HCT116 (cell line): Measurements from ENCODE around the gene ZNHIT3. TPM values are rescaled to one million over a fixed set of nuclear protein-coding genes. Genes with fewer than 3 reads are reported as not detected.
"Not testable (repeated sequence)": the region's sequence is repeated elsewhere in the genome, so short reads cannot be mapped to it uniquely, and the experiment has no call there.

Source experiments
- ATAC-seq: fragments of 200-7000 bp; cut with Tn5 transposase; 2 replicates; pipeline ENCODE4 v1.9.1; 2020; ENCODE audit warnings: mild to moderate bottlenecking, moderate library complexity
- BruUV-seq: library from RNA; stranded (reverse); fragments of 400-500 nt; replicated peaks from 2 replicates; lab custom pipeline; 2021; lab: Mats Ljungman, UMichigan
- CTCF ChIA-PET: fragments of 300-600 bp; sonication (Branson Sonifier 250); formaldehyde crosslinking; loops from one replicate; lab custom pipeline; 2021; ENCODE audit warnings: antibody characterized with exemption; lab: Charles Lee
- POLR2A ChIA-PET: fragments of 300-600, 350-600 bp; sonication (Branson Sonifier 250); formaldehyde crosslinking; loops from one replicate; lab custom pipeline; 2021; ENCODE audit warnings: antibody characterized with exemption; lab: Charles Lee
- RAD21 ChIA-PET, 2 experiments: fragments of 300-600 bp; sonication (Branson Sonifier 250); formaldehyde crosslinking; loops; one replicate each; lab custom pipeline; 2023; ENCODE audit warnings: low total read pairs in 2 of 2; ENCODE audit not compliant: uncharacterized antibody in 2 of 2, unreplicated experiment in 2 of 2, low non-redundant PET in 1 of 2; lab: Charles Lee
- DNase-seq: peaks from one replicate; pipeline ENCODE4 v3.0.0-alpha.2; 2010; ENCODE audit warnings: low read depth, low spot score
- H2AFZ ChIP-seq: fragments of 200-600 bp; shearing (Covaris generic), sonication (generic); 2 replicates; pipeline ENCODE4 v1.6.1; 2017; ENCODE audit warnings: low read depth, mixed run types, mixed read lengths, antibody characterized with exemption, low read length; ENCODE audit not compliant: poor library complexity, severe bottlenecking
- H3K27ac ChIP-seq: 2 replicates; pipeline ENCODE4 v1.5.1; 2012; ENCODE audit warnings: low read depth, low read length
- H3K27me3 ChIP-seq: fragments of 200-600 bp; sonication (generic); 2 replicates; pipeline ENCODE4 v1.6.1; 2016; ENCODE audit warnings: mixed run types, low read length, mixed read lengths; ENCODE audit not compliant: insufficient read depth
- H3K36me3 ChIP-seq, 2 experiments: fragments of 200-500 bp in 1 of 2; fragments of 200-600 bp in 1 of 2; sonication (Bioruptor generic) in 1 of 2; sonication (generic) in 1 of 2; 2 replicates each; pipeline versions ENCODE4 v1.5.1 to v1.6.1; 2014 to 2016; ENCODE audit warnings: low read length in 2 of 2, inconsistent platforms in 1 of 2, mixed read lengths in 1 of 2, mixed run types in 1 of 2; ENCODE audit not compliant: insufficient read depth in 2 of 2, control insufficient read depth in 1 of 2
- H3K4me1 ChIP-seq, 2 experiments: fragments of 200-600 bp in 1 of 2; sonication (generic) in 1 of 2; 2 replicates each; pipeline versions ENCODE4 v1.5.1 to v1.6.1; 2012 to 2017; ENCODE audit warnings: low read length in 2 of 2, inconsistent platforms in 1 of 2, mild to moderate bottlenecking in 1 of 2, mixed read lengths in 1 of 2, mixed run types in 1 of 2, moderate library complexity in 1 of 2; ENCODE audit not compliant: insufficient read depth in 2 of 2, control insufficient read depth in 1 of 2
- H3K4me2 ChIP-seq: fragments of 200-600 bp; sonication (generic); 2 replicates; pipeline ENCODE4 v1.6.1; 2017; ENCODE audit warnings: mixed run types, low read length, mixed read lengths
- H3K4me3 ChIP-seq, 2 experiments: fragments of 200-600 bp in 1 of 2; sonication (generic) in 1 of 2; replicated peaks in 1 of 2; 2 replicates each; pipeline ENCODE4 v1.5.1; 2011 to 2016; ENCODE audit warnings: low read length in 2 of 2, control low read depth in 1 of 2, low read depth in 1 of 2, mild to moderate bottlenecking in 1 of 2, mixed read lengths in 1 of 2, mixed run types in 1 of 2
- H3K79me2 ChIP-seq: fragments of 200-600 bp; sonication (generic); 2 replicates; pipeline ENCODE4 v1.6.1; 2017; ENCODE audit warnings: mild to moderate bottlenecking, mixed run types, low read length, moderate library complexity, mixed read lengths; ENCODE audit not compliant: insufficient read depth
- H3K9ac ChIP-seq: fragments of 200-600 bp; sonication (generic); 2 replicates; pipeline ENCODE4 v1.6.1; 2016; ENCODE audit warnings: low read length, mixed read lengths
- H3K9me2 ChIP-seq: fragments of 200-600 bp; sonication (generic), shearing (Covaris generic); 2 replicates; pipeline ENCODE4 v1.6.1; 2017; ENCODE audit warnings: mixed run types, mild to moderate bottlenecking, moderate library complexity; ENCODE audit not compliant: insufficient read depth
- H3K9me3 ChIP-seq, 2 experiments: fragments of 200-500 bp in 1 of 2; fragments of 200-600 bp in 1 of 2; sonication (Bioruptor generic) in 1 of 2; sonication (generic) in 1 of 2; 2 replicates each; pipeline ENCODE4 v1.6.1; 2014 to 2017; ENCODE audit warnings: low read length in 2 of 2, mixed read lengths in 2 of 2, inconsistent platforms in 1 of 2, low read depth in 1 of 2, mild to moderate bottlenecking in 1 of 2, mixed run types in 1 of 2, moderate library complexity in 1 of 2; ENCODE audit not compliant: control insufficient read depth in 1 of 2, insufficient read depth in 1 of 2
- H4K20me1 ChIP-seq: fragments of 200-600 bp; sonication (generic), shearing (Covaris generic); 2 replicates; pipeline ENCODE4 v1.6.1; 2017; ENCODE audit warnings: mixed run types, mild to moderate bottlenecking, moderate library complexity; ENCODE audit not compliant: insufficient read depth
- ELF1 ChIP-seq: IDR thresholded peaks from 2 replicates; pipeline ENCODE4 v1.6.1; 2012; ENCODE audit warnings: low read depth, borderline replicate concordance
- EZH2 ChIP-seq: fragments of 200-600 bp; sonication (generic); IDR thresholded peaks from 2 replicates; pipeline ENCODE4 v1.6.1; 2017; ENCODE audit warnings: antibody characterized with exemption, mixed run types
- EZH2phosphoT487 ChIP-seq: fragments of 200-600 bp; IDR thresholded peaks from 2 replicates; pipeline ENCODE4 v1.6.1; 2018; ENCODE audit warnings: antibody characterized with exemption, borderline replicate concordance
- FOSL1 ChIP-seq: IDR thresholded peaks from 2 replicates; pipeline ENCODE4 v1.6.1; 2012; ENCODE audit warnings: low read depth
- JUND ChIP-seq: IDR thresholded peaks from 2 replicates; pipeline ENCODE4 v1.6.1; 2012
- POLR2A ChIP-seq: IDR thresholded peaks from 2 replicates; pipeline ENCODE4 v1.7.0; 2011; ENCODE audit warnings: borderline replicate concordance; ENCODE audit not compliant: insufficient read depth, insufficient read length; ENCODE audit errors: extremely low read depth
- POLR2AphosphoS5 ChIP-seq: IDR thresholded peaks from 2 replicates; pipeline ENCODE4 v1.6.1; 2011; ENCODE audit warnings: mild to moderate bottlenecking, low read depth, low read length, moderate library complexity
- RAD21 ChIP-seq: IDR thresholded peaks from 2 replicates; pipeline ENCODE4 v1.6.1; 2012; ENCODE audit warnings: low read depth, mild to moderate bottlenecking
- SP1 ChIP-seq: IDR thresholded peaks from 2 replicates; pipeline ENCODE4 v1.6.1; 2012; ENCODE audit warnings: low read depth
- YY1 ChIP-seq: IDR thresholded peaks from 2 replicates; pipeline ENCODE4 v1.6.1; 2011; ENCODE audit warnings: low read length, low read depth, moderate library complexity, mild to moderate bottlenecking; ENCODE audit not compliant: insufficient replicate concordance; ENCODE audit errors: extremely low read depth
- ZFX ChIP-seq: fragments of 450-650 bp; IDR thresholded peaks from 2 replicates; pipeline ENCODE4 v1.6.1; 2017
- ZNF274 ChIP-seq: fragments of 200-500 bp; sonication (Bioruptor generic); IDR thresholded peaks from 2 replicates; pipeline ENCODE4 v1.6.1; 2014; ENCODE audit warnings: mild to moderate bottlenecking, low read depth, low read length, inconsistent platforms
- intact Hi-C: fragments of 100-400 bp; cut with micrococcal nuclease; formaldehyde crosslinking; loops from 2 replicates; pipeline ENCODE4 v1.10.0; 2022
- total RNA-seq: library from RNA; stranded (reverse); gene quantifications from one replicate; pipeline ENCODE4 v1.2.1, GENCODE V29; 2021; ENCODE audit not compliant: unreplicated experiment
- TF ChIP-seq, protein P1 (sequence below): IDR thresholded peaks from 2 replicates; pipeline ENCODE4 v1.6.1; 2012
- TF ChIP-seq, protein P2 (sequence below), 3 experiments: fragments of 200-600 bp in 1 of 3; sonication (generic) in 1 of 3; IDR thresholded peaks in 2 of 3; conservative IDR thresholded peaks in 1 of 3; 2 replicates each; pipeline ENCODE4 v1.5.1; 2012 to 2017; ENCODE audit warnings: low read depth in 2 of 3, low read length in 2 of 3, antibody characterized with exemption in 1 of 3, borderline replicate concordance in 1 of 3, control low read depth in 1 of 3, mild to moderate bottlenecking in 1 of 3, mixed read lengths in 1 of 3, mixed run types in 1 of 3, moderate library complexity in 1 of 3; ENCODE audit not compliant: insufficient read depth in 1 of 3

ZNHIT3 gene
- total RNA-seq, 1 experiment from 2014 or later: 33.9 TPM

DNA sequence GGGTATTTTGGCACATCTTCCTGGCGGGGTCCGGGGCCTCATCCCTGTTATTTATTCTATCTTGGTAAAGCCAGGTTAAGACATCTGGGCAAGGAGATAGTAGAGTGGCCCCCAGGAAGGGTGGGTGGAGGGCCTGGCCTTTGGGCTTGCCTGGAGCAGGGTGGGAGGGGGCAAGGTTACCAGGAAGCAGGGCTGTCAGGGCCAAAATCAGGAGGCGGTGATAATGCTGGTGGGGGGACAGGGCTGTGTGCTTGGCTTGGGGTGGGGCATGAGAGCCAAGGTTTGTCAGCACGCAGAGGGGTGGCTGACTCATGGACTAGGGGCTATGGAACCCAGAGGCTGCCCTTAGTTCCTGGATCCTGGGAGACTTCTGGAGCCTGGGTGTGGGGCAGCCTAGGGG lies 44.7 kb upstream of the ZNHIT3 start:
- H3K4me3 ChIP-seq, H3K9me3 ChIP-seq, H3K27ac ChIP-seq, H3K27me3 ChIP-seq, BruUV-seq, H3K36me3 ChIP-seq, POLR2A ChIA-PET, H3K9me2 ChIP-seq, intact Hi-C loops, H2AFZ ChIP-seq, DNase-seq, ATAC-seq, H3K4me2 ChIP-seq, H4K20me1 ChIP-seq, H3K4me1 ChIP-seq, H3K79me2 ChIP-seq, RAD21 ChIA-PET, CTCF ChIA-PET, H3K9ac ChIP-seq: not testable (repeated sequence)

GRCh38 chr17:36443777-36444176 lies 42.7 kb upstream of the ZNHIT3 start:
- Histone ChIP-seq H3K4me1 (no peaks in the 10 kb centered on the region), H3K79me2 (no peaks in the 10 kb centered on the region), H3K36me3 (no peaks in the 10 kb centered on the region), H4K20me1 (no peaks in the 10 kb centered on the region), H3K27me3 (no peaks in the 10 kb centered on the region), H3K4me2 (no peak overlapping the region), H3K4me3 (no peak overlapping the region), H2AFZ (no peak overlapping the region), H3K9ac (no peak overlapping the region), H3K9me2 (no peaks in the 10 kb centered on the region), H3K9me3 (no peaks in the 10 kb centered on the region), H3K27ac (no peak overlapping the region)
- BruUV-seq: no TSS peak
- DNase-seq: no peak
- CTCF ChIA-PET: no interaction called here
- TF ChIP-seq ZFX (no peak), FOSL1 (no peak), POLR2A (no peak), ZNF274 (no peak), RAD21 (no peak), ELF1 (no peak), EZH2phosphoT487 (no peak), JUND (no peak), SP1 (no peak), YY1 (no peak), POLR2AphosphoS5 (no peak), EZH2 (no peak)
- TF ChIP-seq, protein P1, sequence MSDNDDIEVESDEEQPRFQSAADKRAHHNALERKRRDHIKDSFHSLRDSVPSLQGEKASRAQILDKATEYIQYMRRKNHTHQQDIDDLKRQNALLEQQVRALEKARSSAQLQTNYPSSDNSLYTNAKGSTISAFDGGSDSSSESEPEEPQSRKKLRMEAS: no peak
- TF ChIP-seq, protein P2, sequence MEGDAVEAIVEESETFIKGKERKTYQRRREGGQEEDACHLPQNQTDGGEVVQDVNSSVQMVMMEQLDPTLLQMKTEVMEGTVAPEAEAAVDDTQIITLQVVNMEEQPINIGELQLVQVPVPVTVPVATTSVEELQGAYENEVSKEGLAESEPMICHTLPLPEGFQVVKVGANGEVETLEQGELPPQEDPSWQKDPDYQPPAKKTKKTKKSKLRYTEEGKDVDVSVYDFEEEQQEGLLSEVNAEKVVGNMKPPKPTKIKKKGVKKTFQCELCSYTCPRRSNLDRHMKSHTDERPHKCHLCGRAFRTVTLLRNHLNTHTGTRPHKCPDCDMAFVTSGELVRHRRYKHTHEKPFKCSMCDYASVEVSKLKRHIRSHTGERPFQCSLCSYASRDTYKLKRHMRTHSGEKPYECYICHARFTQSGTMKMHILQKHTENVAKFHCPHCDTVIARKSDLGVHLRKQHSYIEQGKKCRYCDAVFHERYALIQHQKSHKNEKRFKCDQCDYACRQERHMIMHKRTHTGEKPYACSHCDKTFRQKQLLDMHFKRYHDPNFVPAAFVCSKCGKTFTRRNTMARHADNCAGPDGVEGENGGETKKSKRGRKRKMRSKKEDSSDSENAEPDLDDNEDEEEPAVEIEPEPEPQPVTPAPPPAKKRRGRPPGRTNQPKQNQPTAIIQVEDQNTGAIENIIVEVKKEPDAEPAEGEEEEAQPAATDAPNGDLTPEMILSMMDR (IDR thresholded peaks at IDR 0.05 in 2 of 3, conservative IDR thresholded peaks at IDR 0.05 in 1 of 3; ENCODE audit: borderline replicate concordance in 1 of 3, insufficient read depth in 1 of 3, low read depth in 2 of 3, low read length in 2 of 3): no peak
- RAD21 ChIA-PET: no interaction called here
- ATAC-seq: no peak
- intact Hi-C loops: no loop called here
- POLR2A ChIA-PET: no interaction called here
